Prostate gland (tissue), 2 donors: ENCODE measurements around the gene LOC101059915.

ENCODE experiments used
- DNase-seq: peaks from one replicate; pipeline ENCODE4 v3.0.0-alpha.2; 2019; ENCODE audit warnings: low spot score
- H3K27ac ChIP-seq, 2 donors: fragments of 200-600 bp; sonication (generic); 2 replicates each; pipeline ENCODE4 v1.5.1; 2017 to 2019
- H3K27me3 ChIP-seq: fragments of 200-600 bp; sonication (generic); replicated peaks from 2 replicates; pipeline ENCODE4 v1.5.1; 2019; ENCODE audit not compliant: insufficient read depth
- H3K36me3 ChIP-seq, 2 donors: fragments of 200-600 bp; sonication (generic); 1 replicate in 1 of 2; 2 replicates in 1 of 2; pipeline versions ENCODE4 v1.5.1 to v1.8.1; 2017 to 2019
- H3K4me1 ChIP-seq: fragments of 200-600 bp; sonication (generic); replicated peaks from 2 replicates; pipeline ENCODE4 v1.5.1; 2019
- H3K4me3 ChIP-seq, 2 donors: fragments of 200-600 bp; sonication (generic); 2 replicates each; pipeline ENCODE4 v1.5.1; 2017 to 2019
- H3K9me3 ChIP-seq: fragments of 200-600 bp; sonication (generic); 2 replicates; pipeline ENCODE4 v1.5.1; 2017
- CTCF ChIP-seq, 4 experiments: fragments of 200-600 bp in 2 of 4; fragments of 450-650 bp in 2 of 4; sonication (generic) in 2 of 4; IDR thresholded peaks; 1 replicate in 3 of 4; 2 replicates in 1 of 4; pipeline ENCODE4 v1.5.1; 2016 to 2019; ENCODE audit warnings: antibody characterized with exemption in 4 of 4, mild to moderate bottlenecking in 2 of 4, moderate library complexity in 2 of 4
- POLR2A ChIP-seq: fragments of 450-650 bp; IDR thresholded peaks from one replicate; pipeline ENCODE4 v1.6.1; 2016; ENCODE audit warnings: antibody characterized with exemption, mild to moderate bottlenecking
- POLR2AphosphoS5 ChIP-seq: sonication (generic); formaldehyde crosslinking; IDR thresholded peaks from one replicate; pipeline ENCODE4 v1.6.1; 2017; ENCODE audit warnings: antibody characterized with exemption
- WGBS: methylation state at CpG from one replicate; pipeline ENCODE4 v1.1.5; 2018; 5-methylcytosine and 5-hydroxymethylcytosine counted together
- intact Hi-C: fragments of 100-400 bp; cut with DNase I; formaldehyde crosslinking; loops from one replicate; pipeline ENCODE4 v1.14.2; 2022

Gene LOC101059915

GRCh38 chrX:71619986-71620385, 47.4 kb upstream of the LOC101059915 start:
- H3K36me3 ChIP-seq, result no peaks in the 10 kb centered on the region
- no peak for TF ChIP-seq POLR2AphosphoS5
- TF ChIP-seq CTCF (IDR thresholded peaks at IDR 0.05), result no peak
- no peak for TF ChIP-seq POLR2A
- intact Hi-C loops, result no loop called here
- no peaks in the 10 kb centered on the region for H3K9me3 ChIP-seq
- H3K27me3 ChIP-seq, result no peaks in the 10 kb centered on the region
- H3K27ac ChIP-seq, result no peak overlapping the region
- no CpG with 5 or more reads among the region's 1 CpG for WGBS
- DNase-seq, result no peak
- H3K4me3 ChIP-seq, result no peak overlapping the region
- H3K4me1 ChIP-seq, result no peaks in the 10 kb centered on the region

- Histone ChIP-seq H3K27me3 (no peaks in the 10 kb centered on the region), H3K4me1 (no peaks in the 10 kb centered on the region), H3K36me3 (no peaks in the 10 kb centered on the region), H3K9me3 (no peaks in the 10 kb centered on the region), H3K4me3 (no peak overlapping the region), H3K27ac (no peak overlapping the region)
- intact Hi-C loops, result no loop called here
- no peak for DNase-seq
- TF ChIP-seq CTCF (IDR thresholded peaks at IDR 0.05), result no peak
- TF ChIP-seq POLR2A, result no peak
- no peak for TF ChIP-seq POLR2AphosphoS5
- 47% methylated on average over 6 of the region's 6 CpGs for WGBS
These were observed 45.7 kb upstream of the LOC101059915 start for GRCh38 chrX:71621603-71622002.

GRCh38 chrX:71622032-71622575, 45.2 kb upstream of the LOC101059915 start:
- Histone ChIP-seq H3K36me3 (no peaks in the 10 kb centered on the region), H3K27me3 (no peaks in the 10 kb centered on the region), H3K9me3 (no peaks in the 10 kb centered on the region), H3K4me1 (no peaks in the 10 kb centered on the region), H3K4me3 (no peak overlapping the region), H3K27ac (peak overlapping the region in 1 of 2 donors; percentile 60)
- intact Hi-C loops, result no loop called here
- 86% methylated on average over 5 of the region's 9 CpGs for WGBS
- no peak for DNase-seq
- TF ChIP-seq CTCF (IDR thresholded peaks at IDR 0.05), result no peak
- no peak for TF ChIP-seq POLR2A
- no peak for TF ChIP-seq POLR2AphosphoS5

- WGBS, result 18% methylated on average over 9 of the region's 13 CpGs
- no peak overlapping the region for H3K4me3 ChIP-seq
- no peaks in the 10 kb centered on the region for H3K36me3 ChIP-seq
- peak; percentile 63 for DNase-seq
- intact Hi-C loops, result no loop called here
- TF ChIP-seq POLR2AphosphoS5 (no peak), CTCF (IDR thresholded peaks at IDR 0.05) (peak in 2 of 4 experiments; percentile 27 to 28), POLR2A (no peak)
- H3K27me3 ChIP-seq, result no peaks in the 10 kb centered on the region
- H3K27ac ChIP-seq, result peak overlapping the region; percentile 60 to 66
- H3K4me1 ChIP-seq, result no peaks in the 10 kb centered on the region
- H3K9me3 ChIP-seq, result no peaks in the 10 kb centered on the region
These were observed 44.5 kb upstream of the LOC101059915 start for GRCh38 chrX:71622576-71623450.

- no peak overlapping the region for H3K27ac ChIP-seq
These were observed 43.6 kb upstream of the LOC101059915 start for GRCh38 chrX:71623714-71624113.

More at GRCh38 chrX:71623714-71624113, 43.6 kb upstream of the LOC101059915 start:
- Histone ChIP-seq H3K9me3 (no peaks in the 10 kb centered on the region), H3K4me1 (no peaks in the 10 kb centered on the region), H3K27me3 (no peaks in the 10 kb centered on the region), H3K36me3 (no peaks in the 10 kb centered on the region), H3K4me3 (no peak overlapping the region)
- no peak for TF ChIP-seq CTCF (IDR thresholded peaks at IDR 0.05)
- TF ChIP-seq POLR2AphosphoS5, result no peak
- TF ChIP-seq POLR2A, result no peak
- intact Hi-C loops, result no loop called here
- DNase-seq, result no peak
- 89% methylated on average over 3 of the region's 3 CpGs for WGBS
